MCF 10A (cell line): ENCODE results near the gene RPS19. TPM values are rescaled to one million over a fixed set of nuclear protein-coding genes. Genes with fewer than 3 reads are reported as not detected.

Experiments
- Bru-seq: library from RNA; stranded (reverse); fragments of 400-500 nt; gene quantifications from one replicate; lab custom pipeline; 2021; lab: Mats Ljungman, UMichigan
- BruChase-seq, 2 experiments: library from RNA; stranded (reverse); fragments of 400-500 nt; gene quantifications; one replicate each; lab custom pipeline; 2021; lab: Mats Ljungman, UMichigan
- BruUV-seq: library from RNA; stranded (reverse); fragments of 400-500 nt; replicated peaks from 2 replicates; lab custom pipeline; 2021; lab: Mats Ljungman, UMichigan
- CTCF ChIA-PET: fragments of 300-600 bp; sonication (Branson Sonifier 250); formaldehyde crosslinking; extraction: SDS; loops from one replicate; lab custom pipeline; 2021; ENCODE audit warnings: antibody characterized with exemption, inconsistent platforms; lab: Yijun Ruan, JAX
- POLR2A ChIA-PET: fragments of 300-600, 350-650 bp; sonication (Branson Sonifier 250); formaldehyde crosslinking; extraction: SDS; loops from one replicate; lab custom pipeline; 2020; ENCODE audit warnings: antibody characterized with exemption, inconsistent platforms; lab: Yijun Ruan, JAX
- DNase-seq: peaks from one replicate; pipeline ENCODE4 v3.0.0-alpha.2; 2018; ENCODE audit not compliant: unreplicated experiment
- H3K27ac Mint-ChIP-seq: one replicate; pipeline ENCODE4 v1.8.0; 2022; ENCODE audit warnings: mild to moderate bottlenecking, low read depth, mixed read lengths; ENCODE audit not compliant: unreplicated experiment
- H3K27me3 Mint-ChIP-seq: one replicate; pipeline ENCODE4 v1.8.0; 2022; ENCODE audit warnings: mixed read lengths; ENCODE audit not compliant: insufficient read depth, unreplicated experiment
- H3K36me3 Mint-ChIP-seq: one replicate; pipeline ENCODE4 v1.8.0; 2022; ENCODE audit warnings: mild to moderate bottlenecking, moderate library complexity, mixed read lengths; ENCODE audit not compliant: insufficient read depth, unreplicated experiment
- H3K4me1 Mint-ChIP-seq: one replicate; pipeline ENCODE4 v1.8.0; 2022; ENCODE audit warnings: mixed read lengths; ENCODE audit not compliant: insufficient read depth, unreplicated experiment
- H3K4me3 Mint-ChIP-seq: one replicate; pipeline ENCODE4 v1.8.0; 2022; ENCODE audit warnings: mild to moderate bottlenecking, moderate library complexity, mixed read lengths; ENCODE audit not compliant: unreplicated experiment
- H3K9me3 Mint-ChIP-seq: one replicate; pipeline ENCODE4 v1.8.0; 2022; ENCODE audit warnings: mixed read lengths; ENCODE audit not compliant: unreplicated experiment
- intact Hi-C: fragments of 100-400 bp; cut with micrococcal nuclease; formaldehyde crosslinking; loops from 2 replicates; pipeline ENCODE4 v1.14.1; 2022
- long read RNA-seq: library from polyadenylated mRNA; stranded (forward); transcript quantifications from one replicate; pipeline ENCODE4 v2.0.0, GENCODE V29; 2022
- total RNA-seq: library from RNA; stranded (reverse); gene quantifications from 2 replicates; pipeline ENCODE4 v1.2.3, GENCODE V29; 2022
- TF ChIP-seq, protein P1 (sequence below): fragments of 200-600 bp; IDR thresholded peaks from one replicate; pipeline ENCODE4 v1.8.0; 2022; ENCODE audit warnings: antibody characterized with exemption, mild to moderate bottlenecking; ENCODE audit not compliant: unreplicated experiment

Gene RPS19
- total RNA-seq: 3,060 and 3,357 TPM in 2 replicates
- Bru-seq, nascent RNA: percentile 99 among the genes with signal in this experiment
- BruChase-seq, experiment 1, labeled RNA remaining after a 6-hour chase: percentile 97 among the genes with signal in this experiment
- BruChase-seq, experiment 2, labeled RNA remaining after a 2-hour chase: percentile 96 among the genes with signal in this experiment
- long read RNA-seq, transcript RPS19-207 (6 exons, 668 nt): minor isoform, 18 of 2,815 reads
- long read RNA-seq, transcript RPS19-202 (6 exons, 526 nt): minor isoform, 16 of 2,815 reads
- long read RNA-seq, transcript RPS19-206 (6 exons, 2,359 nt): major isoform, 2,578 of 2,815 reads
- long read RNA-seq, partial matches to known transcripts: 182 of 2,815 reads
- long read RNA-seq, other reads (novel, unspliced or antisense): 21 of 2,815 reads

DNA sequence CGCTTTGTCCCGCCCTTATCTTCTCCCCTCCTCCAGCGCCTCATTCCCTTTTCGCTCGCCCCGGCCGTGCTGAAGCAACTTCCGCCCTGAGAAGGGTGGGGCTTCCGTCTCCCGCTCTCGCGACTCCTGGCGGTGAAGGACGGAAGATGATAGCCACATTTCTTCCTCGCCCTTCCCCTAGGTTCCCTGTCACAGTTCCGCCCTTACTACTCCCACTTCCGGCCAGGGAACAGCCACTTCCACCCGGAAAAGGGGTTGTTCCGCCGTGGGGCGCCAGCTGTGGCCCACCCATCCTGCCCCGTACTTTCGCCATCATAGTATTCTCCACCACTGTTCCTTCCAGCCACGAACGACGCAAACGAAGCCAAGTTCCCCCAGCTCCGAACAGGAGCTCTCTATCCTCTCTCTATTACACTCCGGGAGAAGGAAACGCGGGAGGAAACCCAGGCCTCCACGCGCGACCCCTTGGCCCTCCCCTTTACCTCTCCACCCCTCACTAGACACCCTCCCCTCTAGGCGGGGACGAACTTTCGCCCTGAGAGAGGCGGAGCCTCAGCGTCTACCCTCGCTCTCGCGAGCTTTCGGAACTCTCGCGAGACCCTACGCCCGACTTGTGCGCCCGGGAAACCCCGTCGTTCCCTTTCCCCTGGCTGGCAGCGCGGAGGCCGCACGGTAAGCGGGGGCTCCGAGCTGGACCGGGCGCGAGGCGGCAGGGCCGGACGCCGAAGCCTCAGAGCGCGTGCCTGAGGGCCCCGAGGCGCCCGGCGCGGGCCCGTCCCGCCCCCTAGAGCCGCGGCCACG, at the start of gene RPS19:
Gene RPS19 (plus strand): TSS at position 638 of the 801 bp plus-strand sequence. CDS start 520 bp downstream, outside the sequence.
- Mint-ChIP-seq H3K4me3 (peak within 1 kb of the TSS; percentile 82), H3K4me1 (peaks cover 20% of the 10 kb centered on the region), H3K27ac (peak within 1 kb of the TSS; percentile 97), H3K36me3 (peaks cover 48% of the 10 kb centered on the region), H3K9me3 (no peaks in the 10 kb centered on the region), H3K27me3 (peaks cover 7% of the 10 kb centered on the region)
- DNase-seq: peak; percentile 100
- ChIA-PET CTCF (interaction anchor here (0.5 to 6.2 kb wide), 11 partner anchors 10 to 1528 kb away, joined by 3 to 32 read pairs (median 3); no protein-coding TSS in a partner anchor), POLR2A (interaction anchor here (0.6 to 7.7 kb wide), 26 partner anchors 8 to 1394 kb away, joined by 3 to 134 read pairs (median 3); partner anchors contain the start of genes ARHGEF1, CD79A, COQ8B and HNRNPUL1)
- TF ChIP-seq, protein P1, sequence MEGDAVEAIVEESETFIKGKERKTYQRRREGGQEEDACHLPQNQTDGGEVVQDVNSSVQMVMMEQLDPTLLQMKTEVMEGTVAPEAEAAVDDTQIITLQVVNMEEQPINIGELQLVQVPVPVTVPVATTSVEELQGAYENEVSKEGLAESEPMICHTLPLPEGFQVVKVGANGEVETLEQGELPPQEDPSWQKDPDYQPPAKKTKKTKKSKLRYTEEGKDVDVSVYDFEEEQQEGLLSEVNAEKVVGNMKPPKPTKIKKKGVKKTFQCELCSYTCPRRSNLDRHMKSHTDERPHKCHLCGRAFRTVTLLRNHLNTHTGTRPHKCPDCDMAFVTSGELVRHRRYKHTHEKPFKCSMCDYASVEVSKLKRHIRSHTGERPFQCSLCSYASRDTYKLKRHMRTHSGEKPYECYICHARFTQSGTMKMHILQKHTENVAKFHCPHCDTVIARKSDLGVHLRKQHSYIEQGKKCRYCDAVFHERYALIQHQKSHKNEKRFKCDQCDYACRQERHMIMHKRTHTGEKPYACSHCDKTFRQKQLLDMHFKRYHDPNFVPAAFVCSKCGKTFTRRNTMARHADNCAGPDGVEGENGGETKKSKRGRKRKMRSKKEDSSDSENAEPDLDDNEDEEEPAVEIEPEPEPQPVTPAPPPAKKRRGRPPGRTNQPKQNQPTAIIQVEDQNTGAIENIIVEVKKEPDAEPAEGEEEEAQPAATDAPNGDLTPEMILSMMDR: peak; percentile 55
- BruUV-seq: no TSS peak
- intact Hi-C loops: no loop called here

DNA sequence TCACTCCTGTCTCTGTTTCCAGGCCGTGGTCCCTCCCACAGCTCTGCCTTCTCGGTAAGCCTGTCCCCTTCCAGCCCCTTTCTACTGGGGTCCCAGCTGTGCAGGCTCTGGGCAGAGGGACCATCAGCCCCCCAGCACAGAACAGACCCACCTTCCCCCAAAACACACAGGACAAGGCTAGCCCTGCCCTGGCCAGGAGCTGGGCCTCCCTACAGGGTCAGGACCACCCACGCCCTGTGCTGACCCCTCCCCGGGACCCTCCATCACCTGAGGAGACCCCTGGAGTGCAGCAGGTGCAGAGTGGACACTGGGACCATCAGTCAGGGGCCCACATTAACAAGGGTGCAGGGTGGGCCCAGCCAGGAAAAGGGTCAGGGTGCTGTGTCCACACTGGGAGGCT, 49.8 kb upstream of the RPS19 start:
- POLR2A ChIA-PET: no interaction called here
- CTCF ChIA-PET: interaction anchor here (0.8 to 1.8 kb wide), 2 partner anchors 15 to 25 kb away, joined by 4 to 10 read pairs; no protein-coding TSS in a partner anchor
- TF ChIP-seq, protein P1: no peak
- H3K4me1 Mint-ChIP-seq: no peaks in the 10 kb centered on the region
- H3K4me3 Mint-ChIP-seq: no peak overlapping the region
- H3K36me3 Mint-ChIP-seq: no peaks in the 10 kb centered on the region
- DNase-seq: no peak
- intact Hi-C loops: no loop called here
- no TSS peak for BruUV-seq
- H3K27ac Mint-ChIP-seq: no peak overlapping the region
- H3K27me3 Mint-ChIP-seq: peaks cover 56% of the 10 kb centered on the region
- no peaks in the 10 kb centered on the region for H3K9me3 Mint-ChIP-seq

DNA sequence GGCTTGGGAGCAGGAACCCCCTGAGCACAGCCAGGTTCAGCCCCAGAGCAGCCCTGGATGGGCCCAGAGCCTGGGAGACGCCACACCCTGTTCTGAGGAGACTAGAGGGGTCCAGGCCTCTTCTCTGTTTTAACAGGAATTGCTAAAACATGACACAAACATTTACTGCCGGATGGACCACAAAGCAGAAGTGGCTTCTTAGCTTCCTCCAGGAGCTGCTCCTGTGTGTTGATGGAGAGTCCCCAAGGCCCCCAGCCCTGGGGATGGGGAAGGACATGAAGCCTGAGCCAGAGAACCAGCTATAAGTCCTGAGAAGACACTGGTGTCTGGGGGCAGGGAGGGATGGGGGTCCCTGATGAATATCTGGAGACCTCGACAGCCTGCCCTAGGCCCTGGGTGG, 49.0 kb upstream of the RPS19 start:
- TF ChIP-seq, protein P1: no peak
- BruUV-seq: no TSS peak
- intact Hi-C loops: no loop called here
- peaks cover 49% of the 10 kb centered on the region for H3K27me3 Mint-ChIP-seq
- no peaks in the 10 kb centered on the region for H3K36me3 Mint-ChIP-seq
- H3K4me3 Mint-ChIP-seq: no peak overlapping the region
- H3K9me3 Mint-ChIP-seq: no peaks in the 10 kb centered on the region
- no peak for DNase-seq
- no peak overlapping the region for H3K27ac Mint-ChIP-seq
- no peaks in the 10 kb centered on the region for H3K4me1 Mint-ChIP-seq
- POLR2A ChIA-PET: no interaction called here
- CTCF ChIA-PET: interaction anchor here (0.5 to 1.8 kb wide), 5 partner anchors 16 to 155 kb away, joined by 3 to 10 read pairs (median 4); no protein-coding TSS in a partner anchor
